ENCODE results near the gene ZC3HAV1.
"Not testable (repeated sequence)": the region's sequence is repeated elsewhere in the genome, so short reads cannot be mapped to it uniquely, and the experiment has no call there.

Gene ZC3HAV1

GRCh38 chr7:139104091-139104450 is 5.4 kb downstream of the ZC3HAV1 start:
- peak; percentile 90 for DNase-seq (ENCODE audit: low read depth)
- TF ChIP-seq, protein P1, sequence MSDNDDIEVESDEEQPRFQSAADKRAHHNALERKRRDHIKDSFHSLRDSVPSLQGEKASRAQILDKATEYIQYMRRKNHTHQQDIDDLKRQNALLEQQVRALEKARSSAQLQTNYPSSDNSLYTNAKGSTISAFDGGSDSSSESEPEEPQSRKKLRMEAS (IDR thresholded peaks at IDR 0.05; ENCODE audit: low read depth, low read length), result peak; percentile 29; the same call in 1 of the 2 replicates
- TF ChIP-seq POLR2A (IDR thresholded peaks at IDR 0.05; ENCODE audit: extremely low read depth, insufficient read length) (no peak), MYC (IDR thresholded peaks at IDR 0.05; ENCODE audit: low read depth, low read length) (peak; percentile 44)
- TF ChIP-seq, protein P2, sequence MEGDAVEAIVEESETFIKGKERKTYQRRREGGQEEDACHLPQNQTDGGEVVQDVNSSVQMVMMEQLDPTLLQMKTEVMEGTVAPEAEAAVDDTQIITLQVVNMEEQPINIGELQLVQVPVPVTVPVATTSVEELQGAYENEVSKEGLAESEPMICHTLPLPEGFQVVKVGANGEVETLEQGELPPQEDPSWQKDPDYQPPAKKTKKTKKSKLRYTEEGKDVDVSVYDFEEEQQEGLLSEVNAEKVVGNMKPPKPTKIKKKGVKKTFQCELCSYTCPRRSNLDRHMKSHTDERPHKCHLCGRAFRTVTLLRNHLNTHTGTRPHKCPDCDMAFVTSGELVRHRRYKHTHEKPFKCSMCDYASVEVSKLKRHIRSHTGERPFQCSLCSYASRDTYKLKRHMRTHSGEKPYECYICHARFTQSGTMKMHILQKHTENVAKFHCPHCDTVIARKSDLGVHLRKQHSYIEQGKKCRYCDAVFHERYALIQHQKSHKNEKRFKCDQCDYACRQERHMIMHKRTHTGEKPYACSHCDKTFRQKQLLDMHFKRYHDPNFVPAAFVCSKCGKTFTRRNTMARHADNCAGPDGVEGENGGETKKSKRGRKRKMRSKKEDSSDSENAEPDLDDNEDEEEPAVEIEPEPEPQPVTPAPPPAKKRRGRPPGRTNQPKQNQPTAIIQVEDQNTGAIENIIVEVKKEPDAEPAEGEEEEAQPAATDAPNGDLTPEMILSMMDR (IDR thresholded peaks at IDR 0.05; ENCODE audit: low read depth, low read length), result no peak
- H3K4me3 ChIP-seq (ENCODE audit: low read depth, low read length), result peak overlapping the region; percentile 95

DNA sequence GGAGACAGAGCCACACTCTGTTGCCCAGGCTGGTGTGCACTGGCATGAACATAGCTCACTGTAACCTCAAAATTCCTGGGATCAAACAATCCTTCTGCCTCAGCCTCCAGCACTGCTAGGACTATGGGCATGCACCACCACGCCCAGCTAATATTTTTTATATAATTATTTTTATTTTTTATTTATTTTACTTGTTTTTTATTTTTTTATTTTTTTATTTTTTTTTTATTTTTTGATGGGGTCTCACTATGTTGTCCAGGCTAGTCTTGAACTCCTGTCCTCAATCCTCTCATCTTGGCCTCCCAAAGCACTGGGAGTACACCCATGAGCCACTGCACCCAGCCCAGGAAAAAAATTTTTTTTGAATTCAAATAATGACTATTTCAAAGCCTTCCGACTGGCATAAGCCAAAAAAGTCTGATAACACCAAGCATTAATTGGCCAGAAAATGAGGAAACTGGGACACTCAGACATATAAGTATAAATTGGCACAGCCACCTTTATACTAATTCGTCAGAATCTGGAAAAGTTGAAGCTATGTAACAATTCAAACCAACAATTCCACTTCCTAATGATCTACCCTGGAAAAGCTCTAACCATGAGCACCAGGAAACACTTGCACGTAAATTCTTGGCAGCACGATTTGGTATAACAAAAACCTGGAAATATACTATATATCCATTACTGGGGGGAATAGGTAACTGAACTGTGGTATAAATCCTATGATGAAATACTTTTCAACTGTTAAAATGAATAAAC is 6.3 kb downstream of the ZC3HAV1 start:
- TF ChIP-seq, protein P2 (IDR thresholded peaks at IDR 0.05; ENCODE audit: low read depth, low read length), result no peak
- TF ChIP-seq POLR2A (IDR thresholded peaks at IDR 0.05; ENCODE audit: extremely low read depth, insufficient read length) (no peak), MYC (IDR thresholded peaks at IDR 0.05; ENCODE audit: low read depth, low read length) (no peak)
- TF ChIP-seq, protein P1 (IDR thresholded peaks at IDR 0.05; ENCODE audit: low read depth, low read length), result no peak
- DNase-seq (ENCODE audit: low read depth), result no peak
- H3K4me3 ChIP-seq (ENCODE audit: low read depth, low read length), result peak overlapping the region; percentile 95

- peak overlapping the region; percentile 33 for H3K4me3 ChIP-seq (ENCODE audit: low read depth, low read length)
- not testable (repeated sequence) for DNase-seq (ENCODE audit: low read depth)
These were observed 7.8 kb downstream of the ZC3HAV1 start for GRCh38 chr7:139101637-139102158.

DNA sequence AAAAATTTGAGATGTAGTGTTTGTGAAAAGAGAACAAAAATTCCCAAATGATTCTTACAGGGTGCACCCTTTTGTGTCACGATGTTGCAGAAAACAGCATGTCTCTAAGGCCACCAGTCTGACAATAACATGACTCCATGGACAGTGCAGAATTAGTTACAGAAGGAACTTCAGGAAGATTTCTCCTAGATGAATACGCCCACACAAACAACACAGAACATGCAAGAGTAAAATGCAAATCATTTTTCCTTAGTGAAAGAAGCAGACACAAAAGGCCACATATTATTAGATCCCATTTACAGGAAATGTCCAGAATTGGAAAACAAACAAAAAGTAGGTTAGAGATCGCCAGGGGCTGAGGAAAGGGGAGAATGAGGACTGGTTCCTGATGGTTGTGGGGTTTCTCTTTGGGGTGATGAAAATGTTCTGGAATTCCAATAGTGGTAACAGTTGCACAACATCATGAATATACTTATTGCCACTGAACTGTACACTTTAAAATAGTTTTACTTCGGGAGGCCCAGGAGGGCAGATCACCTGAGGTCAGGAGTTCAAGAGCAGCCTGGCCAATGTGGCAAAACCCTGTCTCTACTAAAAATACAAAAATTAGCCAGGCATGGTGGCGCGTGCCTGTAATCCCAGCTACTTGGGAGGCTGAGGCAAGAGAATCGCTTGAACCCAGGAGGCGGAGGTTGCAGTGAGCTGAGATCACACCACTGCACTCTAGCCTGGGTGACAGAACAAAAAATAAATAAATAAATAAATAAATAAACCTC is 10.2 kb downstream of the ZC3HAV1 start:
- peak overlapping the region; percentile 4 for H3K4me3 ChIP-seq (ENCODE audit: low read depth, low read length)
- TF ChIP-seq MYC (IDR thresholded peaks at IDR 0.05; ENCODE audit: low read depth, low read length), result no peak
- TF ChIP-seq, protein P1 (IDR thresholded peaks at IDR 0.05; ENCODE audit: low read depth, low read length), result no peak
- no peak for TF ChIP-seq POLR2A (IDR thresholded peaks at IDR 0.05; ENCODE audit: extremely low read depth, insufficient read length)
- TF ChIP-seq, protein P2 (IDR thresholded peaks at IDR 0.05; ENCODE audit: low read depth, low read length), result no peak
- DNase-seq (ENCODE audit: low read depth), result no peak

GRCh38 chr7:139095194-139095659 is 14.3 kb downstream of the ZC3HAV1 start:
- peak overlapping the region; percentile 37 for H3K4me3 ChIP-seq (ENCODE audit: low read depth, low read length)
- TF ChIP-seq POLR2A (IDR thresholded peaks at IDR 0.05; ENCODE audit: extremely low read depth, insufficient read length) (peak; percentile 51), MYC (IDR thresholded peaks at IDR 0.05; ENCODE audit: low read depth, low read length) (no peak; the same call in 1 of the 2 replicates)
- TF ChIP-seq, protein P1 (IDR thresholded peaks at IDR 0.05; ENCODE audit: low read depth, low read length), result peak; percentile 63; the same call in 1 of the 2 replicates
- DNase-seq (ENCODE audit: low read depth), result peak; percentile 98

DNA sequence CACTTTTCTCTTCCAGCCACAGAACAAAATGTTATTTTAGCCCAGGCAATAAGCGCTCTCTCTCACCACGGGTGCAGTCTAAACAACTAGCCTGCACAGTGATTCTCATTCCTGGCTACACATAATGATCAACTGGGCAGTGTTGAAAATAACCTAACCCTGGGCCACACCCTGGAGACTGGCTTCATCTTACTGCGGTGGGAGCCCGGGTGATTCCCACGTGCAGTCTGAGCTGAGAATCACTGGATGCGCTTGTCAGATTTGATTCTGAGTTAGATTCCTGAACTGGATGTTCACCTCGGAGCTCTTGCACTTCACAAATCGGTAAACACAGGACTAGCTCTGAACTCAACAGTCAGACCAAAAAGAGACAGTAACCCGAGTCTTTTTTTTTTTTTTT is 14.9 kb downstream of the ZC3HAV1 start:
- H3K4me3 ChIP-seq (ENCODE audit: low read depth, low read length), result no peak overlapping the region
- no peak for DNase-seq (ENCODE audit: low read depth)
- no peak for TF ChIP-seq MYC (IDR thresholded peaks at IDR 0.05; ENCODE audit: low read depth, low read length)
- TF ChIP-seq POLR2A (IDR thresholded peaks at IDR 0.05; ENCODE audit: extremely low read depth, insufficient read length), result no peak
- TF ChIP-seq, protein P1 (IDR thresholded peaks at IDR 0.05; ENCODE audit: low read depth, low read length), result no peak
- TF ChIP-seq, protein P2 (IDR thresholded peaks at IDR 0.05; ENCODE audit: low read depth, low read length), result no peak

All from NB4 (cell line).